CD14-positive monocyte (primary cell): ENCODE results near the gene ZSCAN9. TPM values are rescaled to one million over a fixed set of nuclear protein-coding genes. Genes with fewer than 3 reads are reported as not detected.

Experiments
- DNase-seq, 3 donors: peaks; one replicate each; pipeline ENCODE4 v3.0.0-alpha.2; 2011 to 2022
- H2AFZ ChIP-seq: 2 replicates; pipeline ENCODE4 v1.6.0; 2012; ENCODE audit warnings: mild to moderate bottlenecking, low read depth, low read length, inconsistent platforms; ENCODE audit not compliant: insufficient read depth, poor library complexity, severe bottlenecking
- H3K27ac ChIP-seq, 2 donors: 1 replicate in 1 of 2; 2 replicates in 1 of 2; pipeline ENCODE4 v1.5.1; 2012 to 2013; ENCODE audit warnings: low read length in 2 of 2, control low read depth in 1 of 2, inconsistent platforms in 1 of 2, low read depth in 1 of 2, mild to moderate bottlenecking in 1 of 2
- H3K27me3 ChIP-seq, 2 donors: one replicate each; pipeline versions ENCODE4 v1.6.0 to v1.6.1; 2011 to 2013; ENCODE audit warnings: low read length in 2 of 2; ENCODE audit not compliant: control insufficient read depth in 2 of 2, insufficient read depth in 2 of 2
- H3K36me3 ChIP-seq, 2 donors: replicated peaks in 1 of 2; 1 replicate in 1 of 2; 2 replicates in 1 of 2; pipeline versions ENCODE4 v1.5.1 to v1.6.1; 2012 to 2013; ENCODE audit warnings: low read length in 2 of 2, control low read depth in 1 of 2, inconsistent platforms in 1 of 2, mild to moderate bottlenecking in 1 of 2; ENCODE audit not compliant: insufficient read depth in 2 of 2, control insufficient read depth in 1 of 2
- H3K4me1 ChIP-seq, 2 donors: 1 replicate in 1 of 2; 2 replicates in 1 of 2; pipeline versions ENCODE4 v1.5.1 to v1.6.1; 2012 to 2013; ENCODE audit warnings: low read length in 2 of 2, control low read depth in 1 of 2, inconsistent platforms in 1 of 2, mild to moderate bottlenecking in 1 of 2, moderate library complexity in 1 of 2; ENCODE audit not compliant: insufficient read depth in 2 of 2, control insufficient read depth in 1 of 2
- H3K4me2 ChIP-seq: replicated peaks from 2 replicates; pipeline ENCODE3; 2012; ENCODE audit warnings: low read length, moderate library complexity, mild to moderate bottlenecking; ENCODE audit not compliant: poor library complexity, severe bottlenecking; ENCODE audit errors: extremely low read depth
- H3K4me3 ChIP-seq, 3 experiments: fragments of 200-600 bp in 1 of 3; sonication (generic) in 1 of 3; replicated peaks in 1 of 3; 1 replicate in 2 of 3; 2 replicates in 1 of 3; pipeline ENCODE4 v1.5.1; 2011 to 2013; ENCODE audit warnings: low read length in 3 of 3, mild to moderate bottlenecking in 3 of 3, control low read depth in 2 of 3, low read depth in 2 of 3, inconsistent platforms in 1 of 3, moderate library complexity in 1 of 3
- H3K79me2 ChIP-seq: 2 replicates; pipeline ENCODE4 v1.6.0; 2012; ENCODE audit warnings: mild to moderate bottlenecking, control low read depth, inconsistent platforms, low read length, moderate library complexity; ENCODE audit not compliant: insufficient read depth
- H3K9ac ChIP-seq: 2 replicates; pipeline ENCODE4 v1.6.0; 2017; ENCODE audit warnings: low read length, mild to moderate bottlenecking; ENCODE audit not compliant: insufficient read depth, poor library complexity, severe bottlenecking
- H3K9me3 ChIP-seq, 2 donors: replicated peaks in 1 of 2; 1 replicate in 1 of 2; 2 replicates in 1 of 2; pipeline versions ENCODE4 v1.5.1 to v1.6.1; 2012 to 2013; ENCODE audit warnings: low read length in 2 of 2, control low read depth in 1 of 2; ENCODE audit not compliant: control insufficient read depth in 1 of 2, insufficient read depth in 1 of 2
- H4K20me1 ChIP-seq: 2 replicates; pipeline ENCODE4 v1.6.0; 2012; ENCODE audit warnings: mild to moderate bottlenecking, low read length, control low read depth, moderate library complexity; ENCODE audit not compliant: insufficient read depth
- H3K27ac Mint-ChIP-seq, 7 donors: one replicate each; pipeline ENCODE4 v1.8.0; 2020; ENCODE audit warnings: mild to moderate bottlenecking in 7 of 7, mixed read lengths in 7 of 7, moderate library complexity in 6 of 7, inconsistent platforms in 2 of 7
- H3K27me3 Mint-ChIP-seq, 3 donors: one replicate each; pipeline ENCODE4 v1.8.0; 2021 to 2022; ENCODE audit warnings: low read depth in 3 of 3, mild to moderate bottlenecking in 3 of 3, mixed read lengths in 3 of 3, moderate library complexity in 3 of 3, inconsistent platforms in 1 of 3
- H3K36me3 Mint-ChIP-seq, 2 donors: one replicate each; pipeline ENCODE4 v1.8.0; 2020; ENCODE audit warnings: mixed read lengths in 2 of 2, inconsistent platforms in 1 of 2, mild to moderate bottlenecking in 1 of 2
- H3K4me1 Mint-ChIP-seq: one replicate; pipeline ENCODE4 v1.8.0; 2020; ENCODE audit warnings: mild to moderate bottlenecking, mixed read lengths
- H3K4me3 Mint-ChIP-seq, 2 donors: one replicate each; pipeline ENCODE4 v1.8.0; 2020; ENCODE audit warnings: mild to moderate bottlenecking in 2 of 2, mixed read lengths in 2 of 2, moderate library complexity in 1 of 2
- H3K9me3 Mint-ChIP-seq, 7 donors: one replicate each; pipeline ENCODE4 v1.8.0; 2020 to 2022; ENCODE audit warnings: mixed read lengths in 7 of 7, mild to moderate bottlenecking in 6 of 7, moderate library complexity in 6 of 7, inconsistent platforms in 2 of 7
- WGBS: methylation state at CpG from one replicate; pipeline ENCODE4 v1.1.5; 2013; ENCODE audit warnings: missing lambda C conversion rate; ENCODE audit not compliant: insufficient coverage; 5-methylcytosine and 5-hydroxymethylcytosine counted together
- intact Hi-C, 2 donors: fragments of 100-400 bp; cut with micrococcal nuclease; formaldehyde crosslinking; loops; one replicate each; pipeline versions ENCODE4 v1.15.0 to v1.15.1; 2023
- polyA plus RNA-seq, 3 donors: library from polyadenylated mRNA; depleted of rRNA in 1 of 3; unstranded in 2 of 3; stranded (reverse) in 1 of 3; fragments of 300-500 nt in 2 of 3; fragments of >200 nt in 1 of 3; fragmentation: Illumina TruSeq in 2 of 3; gene quantifications; 1 replicate in 2 of 3; 2 replicates in 1 of 3; pipeline ENCODE4 v1.2.3, GENCODE V29; 2012 to 2021
- TF ChIP-seq, protein P1 (sequence below): fragments of 200-600 bp; IDR thresholded peaks from one replicate; pipeline ENCODE4 v1.8.0; 2022; ENCODE audit warnings: antibody characterized with exemption, mild to moderate bottlenecking

The ZSCAN9 gene
- polyA plus RNA-seq, 3 donors: 2.2 to 11.6 (median 5.0) TPM

GRCh38 chr6:28239636-28240035 is 14.6 kb downstream of the ZSCAN9 start:
- Mint-ChIP-seq H3K27ac (no peak overlapping the region), H3K36me3 (peaks cover 18 to 28% of the 10 kb centered on the region in 2 donors), H3K4me1 (peaks cover 21% of the 10 kb centered on the region), H3K4me3 (no peak overlapping the region), H3K9me3 (peaks cover 0 to 2% (median 0%) of the 10 kb centered on the region in 7 donors), H3K27me3 (no peaks in the 10 kb centered on the region)
- H3K4me1 ChIP-seq: peaks cover 11 to 20% of the 10 kb centered on the region in 2 donors
- intact Hi-C loops: no loop called here
- H3K27ac ChIP-seq: no peak overlapping the region
- WGBS: no CpG with 5 or more reads among the region's 1 CpG
- no peaks in the 10 kb centered on the region for H4K20me1 ChIP-seq
- H3K36me3 ChIP-seq: peaks cover 1 to 21% of the 10 kb centered on the region in 2 donors
- no peak overlapping the region for H3K9ac ChIP-seq
- H3K4me3 ChIP-seq: no peak overlapping the region
- DNase-seq: no peak
- H3K27me3 ChIP-seq: no peaks in the 10 kb centered on the region
- H3K4me2 ChIP-seq: no peak overlapping the region
- TF ChIP-seq, protein P1, sequence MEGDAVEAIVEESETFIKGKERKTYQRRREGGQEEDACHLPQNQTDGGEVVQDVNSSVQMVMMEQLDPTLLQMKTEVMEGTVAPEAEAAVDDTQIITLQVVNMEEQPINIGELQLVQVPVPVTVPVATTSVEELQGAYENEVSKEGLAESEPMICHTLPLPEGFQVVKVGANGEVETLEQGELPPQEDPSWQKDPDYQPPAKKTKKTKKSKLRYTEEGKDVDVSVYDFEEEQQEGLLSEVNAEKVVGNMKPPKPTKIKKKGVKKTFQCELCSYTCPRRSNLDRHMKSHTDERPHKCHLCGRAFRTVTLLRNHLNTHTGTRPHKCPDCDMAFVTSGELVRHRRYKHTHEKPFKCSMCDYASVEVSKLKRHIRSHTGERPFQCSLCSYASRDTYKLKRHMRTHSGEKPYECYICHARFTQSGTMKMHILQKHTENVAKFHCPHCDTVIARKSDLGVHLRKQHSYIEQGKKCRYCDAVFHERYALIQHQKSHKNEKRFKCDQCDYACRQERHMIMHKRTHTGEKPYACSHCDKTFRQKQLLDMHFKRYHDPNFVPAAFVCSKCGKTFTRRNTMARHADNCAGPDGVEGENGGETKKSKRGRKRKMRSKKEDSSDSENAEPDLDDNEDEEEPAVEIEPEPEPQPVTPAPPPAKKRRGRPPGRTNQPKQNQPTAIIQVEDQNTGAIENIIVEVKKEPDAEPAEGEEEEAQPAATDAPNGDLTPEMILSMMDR: no peak
- H3K9me3 ChIP-seq: no peaks in the 10 kb centered on the region
- H3K79me2 ChIP-seq: no peaks in the 10 kb centered on the region
- no peak overlapping the region for H2AFZ ChIP-seq

DNA sequence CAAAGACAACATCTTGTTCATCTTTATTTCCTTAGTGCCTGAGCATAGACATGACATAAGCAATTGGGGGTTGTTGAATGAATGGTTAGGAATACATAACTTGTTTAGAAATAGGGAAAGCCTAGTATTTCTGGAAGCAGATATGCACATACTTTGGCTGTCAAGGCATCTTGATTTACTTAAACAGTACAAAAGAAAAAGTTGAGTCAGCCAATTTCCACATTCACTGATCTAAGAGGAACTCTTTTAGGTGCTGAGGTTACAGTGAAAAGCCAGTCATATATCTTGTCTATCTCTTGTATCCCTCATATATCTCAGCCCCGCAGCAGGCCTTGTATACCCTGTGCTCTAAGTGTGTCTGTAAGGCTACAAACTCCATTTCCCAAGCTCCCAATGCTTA is 15.4 kb downstream of the ZSCAN9 start:
- H3K27ac Mint-ChIP-seq: no peak overlapping the region

More for the DNA sequence above, 15.4 kb downstream of the ZSCAN9 start:
- no peak overlapping the region for H2AFZ ChIP-seq
- H3K9ac ChIP-seq: no peak overlapping the region
- WGBS: no CpG with 5 or more reads among the region's 1 CpG
- no peak overlapping the region for H3K4me2 ChIP-seq
- TF ChIP-seq, protein P1: no peak
- peaks cover 0 to 2% (median 0%) of the 10 kb centered on the region in 7 donors for H3K9me3 Mint-ChIP-seq
- H3K36me3 Mint-ChIP-seq: peaks cover 26 to 32% of the 10 kb centered on the region in 2 donors
- no peak for DNase-seq
- intact Hi-C loops: no loop called here
- peaks cover 11 to 17% of the 10 kb centered on the region in 2 donors for H3K4me1 ChIP-seq
- peaks cover 17% of the 10 kb centered on the region for H3K4me1 Mint-ChIP-seq
- H3K4me3 Mint-ChIP-seq: no peak overlapping the region
- H3K79me2 ChIP-seq: no peaks in the 10 kb centered on the region
- no peaks in the 10 kb centered on the region for H3K9me3 ChIP-seq
- H3K27me3 Mint-ChIP-seq: no peaks in the 10 kb centered on the region
- no peaks in the 10 kb centered on the region for H3K27me3 ChIP-seq
- H3K4me3 ChIP-seq: no peak overlapping the region
- no peaks in the 10 kb centered on the region for H4K20me1 ChIP-seq
- peaks cover 10 to 29% of the 10 kb centered on the region in 2 donors for H3K36me3 ChIP-seq
- H3K27ac ChIP-seq: no peak overlapping the region
